ENCODE data around the gene MOSPD2. TPM values are rescaled to one million over a fixed set of nuclear protein-coding genes. Genes with fewer than 3 reads are reported as not detected.

Gene MOSPD2
- total and polyA plus RNA-seq, 10 of the 15 experiments (the other 5 are each of a cell fraction or from before 2014, with no cell fraction given), result 4.9 to 14.7 (median 7.4) TPM

DNA sequence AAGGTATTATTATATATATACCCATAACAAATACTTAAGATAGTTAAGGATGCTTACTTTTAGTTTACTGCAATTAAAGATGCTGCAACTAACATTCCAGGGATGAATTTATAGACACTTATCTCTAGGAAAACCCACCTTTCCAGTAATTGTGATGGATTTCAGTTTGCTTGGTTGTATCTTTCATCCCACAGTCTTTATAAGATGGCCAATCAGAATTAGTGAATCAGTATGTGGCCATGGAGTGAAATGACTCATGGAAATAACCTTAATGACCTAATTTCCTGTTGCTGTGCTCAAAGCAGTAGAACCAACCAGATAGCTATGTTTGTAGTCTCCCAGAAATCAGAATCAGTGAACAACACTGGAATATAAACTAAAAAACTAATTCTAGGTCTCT, 26.4 kb downstream of the MOSPD2 start (continued):
- TF ChIP-seq, protein P1, sequence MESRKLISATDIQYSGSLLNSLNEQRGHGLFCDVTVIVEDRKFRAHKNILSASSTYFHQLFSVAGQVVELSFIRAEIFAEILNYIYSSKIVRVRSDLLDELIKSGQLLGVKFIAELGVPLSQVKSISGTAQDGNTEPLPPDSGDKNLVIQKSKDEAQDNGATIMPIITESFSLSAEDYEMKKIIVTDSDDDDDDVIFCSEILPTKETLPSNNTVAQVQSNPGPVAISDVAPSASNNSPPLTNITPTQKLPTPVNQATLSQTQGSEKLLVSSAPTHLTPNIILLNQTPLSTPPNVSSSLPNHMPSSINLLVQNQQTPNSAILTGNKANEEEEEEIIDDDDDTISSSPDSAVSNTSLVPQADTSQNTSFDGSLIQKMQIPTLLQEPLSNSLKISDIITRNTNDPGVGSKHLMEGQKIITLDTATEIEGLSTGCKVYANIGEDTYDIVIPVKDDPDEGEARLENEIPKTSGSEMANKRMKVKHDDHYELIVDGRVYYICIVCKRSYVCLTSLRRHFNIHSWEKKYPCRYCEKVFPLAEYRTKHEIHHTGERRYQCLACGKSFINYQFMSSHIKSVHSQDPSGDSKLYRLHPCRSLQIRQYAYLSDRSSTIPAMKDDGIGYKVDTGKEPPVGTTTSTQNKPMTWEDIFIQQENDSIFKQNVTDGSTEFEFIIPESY (IDR thresholded peaks at IDR 0.05), result no peak

DNA sequence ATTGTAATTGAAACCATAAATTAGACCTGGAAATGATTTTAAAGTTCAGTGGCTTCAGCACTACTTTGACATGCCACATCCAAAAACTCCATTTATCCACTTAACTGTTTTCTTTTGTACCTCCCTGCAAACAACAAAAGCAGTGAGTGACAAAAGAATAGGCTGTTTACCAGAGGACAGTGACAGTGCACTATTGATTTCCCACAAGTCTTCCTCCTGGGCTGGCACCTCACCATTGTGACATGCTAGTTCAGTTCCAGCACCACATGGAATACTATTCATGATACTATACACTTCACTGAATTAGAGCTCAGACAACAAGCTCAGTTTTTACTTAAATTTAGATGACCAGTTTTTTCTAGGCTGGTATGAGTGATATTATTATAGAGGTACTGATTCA, 29.3 kb downstream of the MOSPD2 start:
- FAIRE-seq, result no peak
- in situ Hi-C loops (cut with MboI) (no loop called here), intact Hi-C loops (cut with micrococcal nuclease; ENCODE audit: unreplicated experiment) (no loop called here)
- no peak for DNase-seq (ENCODE audit: low read depth, low spot score)
- ChIA-PET RAD21 (ENCODE audit: unreplicated experiment) (no interaction called here), POLR2A (no interaction called here), SMC1A (ENCODE audit: uncharacterized antibody, unreplicated experiment) (no interaction called here), CTCF (interaction anchor here (0.6 kb wide), 1 partner anchor 129 kb away, joined by 3 read pairs; no protein-coding TSS in a partner anchor)
- no TSS peak for BruUV-seq (replicated peaks)
- Histone ChIP-seq H3K27me3 (replicated peaks in 1 of 2; ENCODE audit: control insufficient read depth in 2 of 2, insufficient read depth in 2 of 2, low read length in 1 of 2) (no peaks in the 10 kb centered on the region), H4K20me1 (ENCODE audit: control insufficient read depth, insufficient read depth) (no peaks in the 10 kb centered on the region), H3K4me2 (ENCODE audit: control insufficient read depth, insufficient read depth) (no peak overlapping the region), H3K4me3 (no peak overlapping the region), H2AFZ (ENCODE audit: control insufficient read depth, low read depth, low read length) (no peak overlapping the region), H3K79me2 (ENCODE audit: control insufficient read depth, insufficient read depth, low read length) (no peaks in the 10 kb centered on the region), H3K4me1 (ENCODE audit: control insufficient read depth, insufficient read depth, low read length) (no peaks in the 10 kb centered on the region), H3K9ac (ENCODE audit: control insufficient read depth, insufficient read depth, low read length) (no peak overlapping the region), H3K27ac (ENCODE audit: control insufficient read depth, insufficient read depth) (no peak overlapping the region), H3K36me3 (ENCODE audit: control insufficient read depth in 2 of 2, insufficient read depth in 2 of 2, low read length in 1 of 2) (no peaks in the 10 kb centered on the region), H3K9me3 (replicated peaks; ENCODE audit: control insufficient read depth, insufficient read depth, low read length) (no peaks in the 10 kb centered on the region; the same call in 2 of the 3 replicates)
- ATAC-seq, result no peak
- TF ChIP-seq IKZF2 (IDR thresholded peaks at IDR 0.05) (no peak), IRF4 (IDR thresholded peaks at IDR 0.05; ENCODE audit: low read depth, low read length) (no peak), FOXK2 (IDR thresholded peaks at IDR 0.05) (no peak), SREBF1 (IDR thresholded peaks at IDR 0.05; ENCODE audit: low read length) (no peak), NFYB (IDR thresholded peaks at IDR 0.05; ENCODE audit: insufficient read depth, low read depth, low read length) (no peak)
- TF ChIP-seq, protein P2, sequence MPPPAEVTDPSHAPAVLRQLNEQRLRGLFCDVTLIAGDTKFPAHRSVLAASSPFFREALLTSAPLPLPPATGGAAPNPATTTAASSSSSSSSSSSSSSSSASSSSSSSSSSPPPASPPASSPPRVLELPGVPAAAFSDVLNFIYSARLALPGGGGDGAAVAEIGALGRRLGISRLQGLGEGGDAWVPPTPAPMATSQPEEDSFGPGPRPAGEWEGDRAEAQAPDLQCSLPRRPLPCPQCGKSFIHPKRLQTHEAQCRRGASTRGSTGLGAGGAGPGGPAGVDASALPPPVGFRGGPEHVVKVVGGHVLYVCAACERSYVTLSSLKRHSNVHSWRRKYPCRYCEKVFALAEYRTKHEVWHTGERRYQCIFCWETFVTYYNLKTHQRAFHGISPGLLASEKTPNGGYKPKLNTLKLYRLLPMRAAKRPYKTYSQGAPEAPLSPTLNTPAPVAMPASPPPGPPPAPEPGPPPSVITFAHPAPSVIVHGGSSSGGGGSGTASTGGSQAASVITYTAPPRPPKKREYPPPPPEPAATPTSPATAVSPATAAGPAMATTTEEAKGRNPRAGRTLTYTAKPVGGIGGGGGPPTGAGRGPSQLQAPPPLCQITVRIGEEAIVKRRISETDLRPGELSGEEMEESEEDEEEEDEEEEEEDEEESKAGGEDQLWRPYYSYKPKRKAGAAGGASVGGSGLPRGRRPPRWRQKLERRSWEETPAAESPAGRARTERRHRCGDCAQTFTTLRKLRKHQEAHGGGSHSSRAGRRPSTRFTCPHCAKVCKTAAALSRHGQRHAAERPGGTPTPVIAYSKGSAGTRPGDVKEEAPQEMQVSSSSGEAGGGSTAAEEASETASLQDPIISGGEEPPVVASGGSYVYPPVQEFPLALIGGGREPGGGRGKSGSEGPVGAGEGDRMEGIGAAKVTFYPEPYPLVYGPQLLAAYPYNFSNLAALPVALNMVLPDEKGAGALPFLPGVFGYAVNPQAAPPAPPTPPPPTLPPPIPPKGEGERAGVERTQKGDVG (CRISPR knock-in tag; IDR thresholded peaks at IDR 0.05), result no peak
- TF ChIP-seq, protein P3, sequence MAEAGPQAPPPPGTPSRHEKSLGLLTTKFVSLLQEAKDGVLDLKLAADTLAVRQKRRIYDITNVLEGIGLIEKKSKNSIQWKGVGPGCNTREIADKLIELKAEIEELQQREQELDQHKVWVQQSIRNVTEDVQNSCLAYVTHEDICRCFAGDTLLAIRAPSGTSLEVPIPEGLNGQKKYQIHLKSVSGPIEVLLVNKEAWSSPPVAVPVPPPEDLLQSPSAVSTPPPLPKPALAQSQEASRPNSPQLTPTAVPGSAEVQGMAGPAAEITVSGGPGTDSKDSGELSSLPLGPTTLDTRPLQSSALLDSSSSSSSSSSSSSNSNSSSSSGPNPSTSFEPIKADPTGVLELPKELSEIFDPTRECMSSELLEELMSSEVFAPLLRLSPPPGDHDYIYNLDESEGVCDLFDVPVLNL (IDR thresholded peaks at IDR 0.05; ENCODE audit: low read depth, low read length), result no peak
